Thoracic aorta (tissue), 2 donors: ENCODE results near the gene TTC7B. TPM values are rescaled to one million over a fixed set of nuclear protein-coding genes. Genes with fewer than 3 reads are reported as not detected.

Experiments
- ATAC-seq: fragments of 150-250 bp; one replicate; pipeline ENCODE4 v1.8.0; 2017; ENCODE audit warnings: low read depth; ENCODE audit not compliant: insufficient number of reproducible peaks, low FRiP score
- DNase-seq: peaks from one replicate; pipeline ENCODE4 v3.0.0-alpha.2; 2020; ENCODE audit warnings: low spot score
- H3K27ac ChIP-seq, 2 donors: fragments of 200-600 bp; sonication (generic); 1 replicate in 1 of 2; 2 replicates in 1 of 2; pipeline ENCODE4 v1.5.1; 2016; ENCODE audit warnings: mild to moderate bottlenecking in 2 of 2, moderate library complexity in 2 of 2
- H3K27me3 ChIP-seq: fragments of 200-600 bp; sonication (generic); replicated peaks from 2 replicates; pipeline ENCODE4 v1.6.0; 2016; ENCODE audit warnings: mild to moderate bottlenecking; ENCODE audit not compliant: insufficient read depth
- H3K36me3 ChIP-seq: fragments of 200-600 bp; sonication (generic); one replicate; pipeline ENCODE4 v1.5.1; 2016
- H3K4me1 ChIP-seq, 2 donors: fragments of 200-600 bp; sonication (generic); 1 replicate in 1 of 2; 2 replicates in 1 of 2; pipeline versions ENCODE4 v1.5.1 to v1.6.0; 2016; ENCODE audit warnings: low read depth in 2 of 2, mild to moderate bottlenecking in 1 of 2; ENCODE audit not compliant: control insufficient read depth in 1 of 2
- H3K4me3 ChIP-seq: fragments of 200-600 bp; sonication (generic); 2 replicates; pipeline ENCODE4 v1.5.1; 2016; ENCODE audit warnings: mild to moderate bottlenecking
- H3K9me3 ChIP-seq: fragments of 200-600 bp; sonication (generic); 2 replicates; pipeline ENCODE4 v1.5.1; 2016
- CTCF ChIP-seq: fragments of 200-600 bp; sonication (generic); IDR thresholded peaks from one replicate; pipeline ENCODE4 v1.5.1; 2019; ENCODE audit warnings: antibody characterized with exemption
- total RNA-seq, 2 donors: library from RNA; depleted of rRNA; stranded (reverse); fragments of >200 nt; gene quantifications; one replicate each; pipeline versions ENCODE4 v1.1.0 to v1.2.3, GENCODE V29; 2016

TTC7B gene
- total RNA-seq, 2 donors from 2014 or later = 38.9 to 56.3 TPM

GRCh38 chr14:90572441-90573150, 243.6 kb downstream of the TTC7B start:
- Histone ChIP-seq H3K36me3 (no peaks in the 10 kb centered on the region), H3K27ac (no peak overlapping the region), H3K9me3 (no peaks in the 10 kb centered on the region), H3K4me3 (no peak overlapping the region), H3K4me1 (peaks cover 12 to 17% of the 10 kb centered on the region in 2 donors), H3K27me3 (no peaks in the 10 kb centered on the region)
- TF ChIP-seq CTCF = no peak
- DNase-seq (no peak), ATAC-seq (no peak)

GRCh38 chr14:90571149-90571947, 244.9 kb downstream of the TTC7B start:
- H3K9me3 ChIP-seq = no peaks in the 10 kb centered on the region
- H3K36me3 ChIP-seq = no peaks in the 10 kb centered on the region
- DNase-seq (no peak), ATAC-seq (no peak)
- TF ChIP-seq CTCF = no peak
- H3K27me3 ChIP-seq = no peaks in the 10 kb centered on the region
- H3K27ac ChIP-seq = no peak overlapping the region
- peaks cover 12 to 17% of the 10 kb centered on the region in 2 donors for H3K4me1 ChIP-seq
- no peak overlapping the region for H3K4me3 ChIP-seq

GRCh38 chr14:90570461-90570860, 245.8 kb downstream of the TTC7B start:
- ATAC-seq = no peak
- Histone ChIP-seq H3K27me3 (no peaks in the 10 kb centered on the region), H3K4me1 (peaks cover 12 to 17% of the 10 kb centered on the region in 2 donors), H3K36me3 (no peaks in the 10 kb centered on the region), H3K27ac (no peak overlapping the region), H3K9me3 (no peaks in the 10 kb centered on the region), H3K4me3 (no peak overlapping the region)
- DNase-seq = no peak
- no peak for TF ChIP-seq CTCF

- ATAC-seq = no peak
- Histone ChIP-seq H3K27me3 (no peaks in the 10 kb centered on the region), H3K4me1 (peaks cover 12 to 17% of the 10 kb centered on the region in 2 donors)
Measured at GRCh38 chr14:90569606-90570387, 246.4 kb downstream of the TTC7B start.

More at GRCh38 chr14:90569606-90570387, 246.4 kb downstream of the TTC7B start:
- H3K4me3 ChIP-seq = no peak overlapping the region
- DNase-seq = no peak
- TF ChIP-seq CTCF = no peak
- no peaks in the 10 kb centered on the region for H3K9me3 ChIP-seq
- H3K36me3 ChIP-seq = no peaks in the 10 kb centered on the region
- peak overlapping the region; percentile 54 to 65 for H3K27ac ChIP-seq
